LHCN-M2 (cell line): ENCODE data around the gene EML1. TPM values are rescaled to one million over a fixed set of nuclear protein-coding genes. Genes with fewer than 3 reads are reported as not detected.

Experiments
- DNase-seq: peaks from one replicate; pipeline ENCODE4 v3.0.0-alpha.2; 2012; ENCODE audit warnings: low read depth
- total RNA-seq: library from RNA; depleted of rRNA; stranded (reverse); fragments of >200 nt; gene quantifications from 2 replicates; pipeline ENCODE4 v1.2.3, GENCODE V29; 2014

Gene EML1
- total RNA-seq, 1 experiment from 2014 or later: 27.2 TPM

DNA sequence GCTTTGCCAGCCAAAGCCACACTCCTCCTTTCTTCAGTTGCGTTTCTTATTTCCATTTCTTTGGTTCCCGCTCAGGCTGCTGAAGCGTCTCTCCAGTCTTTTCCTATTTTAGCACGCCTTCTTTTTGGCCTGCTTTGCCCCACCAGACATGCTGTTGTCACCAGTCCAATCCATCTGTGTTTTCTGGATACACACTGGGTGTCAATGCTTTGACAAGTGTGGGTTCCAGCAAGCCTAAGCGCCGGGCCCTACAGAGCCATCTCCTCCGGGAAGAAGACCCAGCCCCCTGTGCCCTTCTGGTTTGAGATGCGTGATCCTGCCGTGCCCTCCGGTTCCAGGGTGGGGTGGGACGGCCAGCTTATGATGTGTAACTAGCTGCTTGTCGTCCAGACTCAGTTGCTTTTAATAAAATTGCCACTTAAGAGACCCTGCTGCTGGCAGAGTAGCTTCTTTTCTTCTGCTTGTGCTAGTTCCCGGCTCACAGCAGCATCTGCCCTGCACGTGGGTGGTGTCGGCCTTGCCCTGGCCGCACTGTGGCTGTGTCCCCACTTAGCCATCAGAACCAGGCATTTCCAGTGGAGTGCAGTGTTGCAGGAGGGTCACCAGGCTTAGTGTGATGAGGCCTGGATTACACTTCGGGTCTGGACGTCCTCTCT is 29.7 kb downstream of the EML1 start:
- DNase-seq: no peak

DNA sequence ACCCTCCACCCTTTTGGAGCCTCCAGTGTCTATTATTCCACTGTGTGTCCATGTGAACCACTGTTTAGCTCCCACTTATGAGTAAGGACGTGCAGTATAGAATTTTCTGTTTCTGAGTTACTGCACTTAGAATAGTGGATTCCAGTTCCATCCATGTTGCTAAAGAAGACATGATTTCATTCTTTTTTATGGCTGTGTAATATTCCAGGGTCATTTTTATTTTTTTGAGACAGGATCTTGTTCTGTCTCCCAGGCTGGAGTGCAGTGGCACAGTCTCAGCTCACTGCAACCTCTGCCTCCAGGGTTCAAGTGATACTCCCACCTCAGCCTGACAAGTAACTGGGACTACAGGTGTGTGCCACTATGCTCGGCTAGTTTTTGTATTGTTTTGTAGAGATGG is 31.6 kb downstream of the EML1 start:
- DNase-seq: no peak

DNA sequence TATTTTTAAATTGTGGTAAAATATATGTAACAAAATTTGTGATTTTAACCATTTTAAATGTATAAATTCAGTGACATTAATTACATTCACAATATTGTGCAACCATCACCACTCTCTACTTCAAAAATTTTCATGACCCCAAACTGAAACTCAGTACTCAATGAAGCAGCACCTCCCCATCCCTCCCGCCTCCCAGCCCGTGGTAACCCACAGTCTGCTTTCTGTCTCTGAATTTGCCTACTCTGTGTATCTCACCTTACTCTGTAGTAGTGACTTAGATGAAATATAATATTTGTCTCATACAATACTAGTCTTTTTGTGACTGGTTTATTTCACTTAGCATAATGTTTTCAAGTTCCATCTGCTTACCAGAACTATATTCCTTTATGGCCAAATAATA is 36.2 kb downstream of the EML1 start:
- DNase-seq: no peak

DNA sequence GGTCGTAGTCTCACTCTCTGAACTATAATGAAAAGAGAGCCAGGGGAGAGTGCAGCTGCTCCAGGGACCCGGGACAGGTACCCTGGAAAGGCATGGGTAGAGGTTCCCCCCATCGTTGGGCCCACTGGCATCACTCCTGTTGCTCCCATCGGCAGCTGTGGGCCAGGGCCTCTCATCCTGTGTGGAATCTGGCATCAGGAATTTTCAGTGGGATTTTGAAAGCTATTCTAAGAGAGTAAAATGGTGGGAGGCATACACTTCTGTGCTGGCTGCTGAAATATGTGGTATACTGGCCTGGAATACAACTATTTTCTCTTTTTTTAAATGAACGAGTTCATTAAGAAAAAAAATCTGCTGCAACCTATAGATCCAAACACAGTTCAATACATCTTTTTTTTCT is 38.1 kb downstream of the EML1 start:
- no peak for DNase-seq

DNA sequence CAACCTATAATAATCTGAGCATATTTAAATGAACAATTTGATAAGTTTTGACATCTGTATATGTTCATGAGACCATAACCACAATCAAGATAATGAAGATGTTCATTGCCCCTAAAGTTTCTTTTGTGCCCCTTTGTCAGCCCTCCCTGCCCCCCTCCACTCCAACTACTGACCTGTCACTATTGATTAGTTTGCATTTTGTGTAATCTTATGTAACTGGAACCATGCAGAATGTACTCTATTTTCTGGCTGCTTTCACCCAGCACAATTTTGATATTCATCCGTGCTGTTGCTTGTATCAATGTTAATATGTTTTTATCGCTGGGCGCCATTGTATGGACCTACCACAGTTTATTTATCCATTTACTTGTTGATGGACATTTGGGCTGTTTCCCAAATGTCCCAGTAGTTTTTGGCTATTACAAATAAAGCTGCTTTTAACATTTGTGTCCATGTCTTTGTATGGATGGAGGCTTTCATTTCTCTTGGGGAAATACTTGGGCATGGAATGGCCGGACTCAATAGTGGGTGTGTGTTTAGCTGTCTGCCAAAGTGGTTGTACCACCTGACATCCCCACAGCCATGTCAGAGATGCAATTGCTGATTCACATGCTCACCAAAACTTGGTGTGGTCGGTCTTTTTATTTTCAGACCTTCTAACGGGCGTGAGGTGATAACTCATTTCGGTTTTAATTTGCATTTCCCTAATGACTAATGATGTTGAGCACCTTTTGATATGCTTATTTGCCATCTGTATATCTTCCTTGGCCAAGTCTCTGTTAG is 38.9 kb downstream of the EML1 start:
- no peak for DNase-seq

DNA sequence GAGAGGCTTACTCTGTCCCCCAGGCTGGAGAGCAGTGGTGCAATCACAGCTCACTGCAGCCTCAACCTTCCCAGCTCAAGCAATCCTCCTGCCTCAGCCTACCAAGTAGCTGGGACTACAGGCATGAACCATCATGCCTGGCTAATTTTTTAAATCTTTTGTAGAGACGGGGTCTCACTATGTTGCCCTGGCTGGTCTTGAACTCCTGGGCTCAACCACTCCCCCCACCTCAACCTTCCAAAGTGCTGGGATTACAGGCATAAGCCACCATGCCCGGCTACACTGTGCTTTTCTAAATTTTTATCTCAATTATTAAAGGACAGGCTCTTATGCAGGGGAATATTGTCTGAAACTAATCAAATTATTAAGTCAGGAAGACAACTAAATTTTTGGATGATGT is 44.6 kb downstream of the EML1 start:
- no peak for DNase-seq

DNA sequence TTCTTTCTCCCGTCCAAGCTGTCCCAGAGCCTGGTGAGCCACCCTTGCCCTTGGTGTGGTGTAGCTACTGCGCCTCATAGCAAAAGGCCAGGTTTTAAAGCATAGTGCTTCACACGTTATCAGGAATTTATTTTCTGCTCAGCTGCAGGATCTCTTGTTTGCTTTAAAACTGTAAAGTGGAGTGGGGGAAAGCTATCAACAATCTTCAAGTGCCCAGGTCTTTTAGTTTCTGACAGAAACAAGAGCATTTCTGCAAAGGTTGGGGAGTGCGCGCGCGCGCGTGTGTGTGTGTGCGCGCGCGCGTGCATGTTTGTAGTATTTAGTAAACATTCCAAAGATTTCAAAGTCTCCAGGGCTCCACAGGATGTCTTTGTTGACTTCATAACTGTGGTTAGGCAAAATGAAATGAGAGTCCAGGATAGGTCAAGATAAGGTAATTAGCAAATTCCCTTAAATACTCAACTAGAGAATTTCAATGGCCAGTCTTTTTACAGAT is 45.5 kb downstream of the EML1 start:
- DNase-seq: no peak

DNA sequence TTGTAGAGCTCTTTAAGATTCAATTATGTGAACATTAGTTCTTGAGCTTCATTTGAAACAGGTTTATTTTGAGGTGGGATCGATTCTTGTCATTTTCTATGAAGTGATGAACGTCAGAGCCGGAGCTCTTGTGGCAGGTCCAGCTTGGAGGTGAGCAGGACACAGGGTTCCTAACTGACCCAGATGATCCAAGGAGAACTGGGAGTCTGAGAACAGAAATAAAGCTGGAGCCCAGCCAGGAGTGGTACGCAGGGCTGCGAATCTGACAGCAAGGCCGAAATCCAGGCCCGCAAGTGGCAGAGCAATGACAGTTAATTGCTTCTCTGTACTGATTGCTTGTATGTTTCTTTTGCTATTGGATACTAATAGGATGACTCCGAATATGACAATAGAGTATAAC is 46.5 kb downstream of the EML1 start:
- no peak for DNase-seq

DNA sequence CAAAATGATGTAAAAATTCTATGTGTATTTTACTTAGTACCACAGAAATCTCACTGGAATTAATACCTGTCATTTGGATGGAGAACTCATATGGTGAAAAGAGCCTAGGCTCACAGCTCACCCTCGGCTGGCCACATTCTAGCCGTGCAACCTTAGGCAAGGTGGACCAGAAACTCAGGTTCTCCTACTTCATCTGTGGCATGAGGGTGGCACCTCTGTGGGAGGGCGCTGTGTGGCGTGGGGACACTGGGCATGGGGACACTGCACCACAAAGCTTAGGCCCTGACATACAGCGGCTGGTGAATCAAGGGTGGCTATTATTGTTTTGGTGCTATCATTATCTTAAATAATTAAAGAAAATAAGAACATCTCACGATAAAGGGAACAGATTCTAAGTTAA is 47.1 kb downstream of the EML1 start:
- no peak for DNase-seq

DNA sequence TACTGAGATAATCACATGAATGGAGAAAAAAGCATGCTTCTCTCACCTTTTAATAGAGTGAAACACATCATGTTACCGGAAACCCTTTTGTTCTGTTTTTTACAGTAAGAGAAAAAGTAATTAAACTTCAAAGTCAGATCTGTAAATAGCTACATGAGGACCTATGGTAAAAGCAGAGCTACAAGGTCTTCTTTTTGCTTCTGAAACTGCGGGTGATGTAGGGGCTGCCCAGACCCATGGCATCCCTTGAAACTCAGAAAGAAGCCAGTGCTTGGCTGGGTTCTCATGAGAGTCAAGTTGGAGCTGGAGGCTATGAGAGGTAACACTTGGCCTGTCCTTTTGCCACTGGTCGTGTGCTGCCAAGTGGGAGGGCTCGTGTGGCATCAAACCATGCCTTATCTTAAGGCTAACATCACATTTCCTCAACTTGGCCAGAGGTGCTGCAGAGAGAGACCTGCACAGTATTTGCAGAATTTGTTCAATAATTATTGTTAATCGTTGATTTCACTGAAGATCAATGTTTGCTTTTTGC is 47.6 kb downstream of the EML1 start:
- no peak for DNase-seq

DNA sequence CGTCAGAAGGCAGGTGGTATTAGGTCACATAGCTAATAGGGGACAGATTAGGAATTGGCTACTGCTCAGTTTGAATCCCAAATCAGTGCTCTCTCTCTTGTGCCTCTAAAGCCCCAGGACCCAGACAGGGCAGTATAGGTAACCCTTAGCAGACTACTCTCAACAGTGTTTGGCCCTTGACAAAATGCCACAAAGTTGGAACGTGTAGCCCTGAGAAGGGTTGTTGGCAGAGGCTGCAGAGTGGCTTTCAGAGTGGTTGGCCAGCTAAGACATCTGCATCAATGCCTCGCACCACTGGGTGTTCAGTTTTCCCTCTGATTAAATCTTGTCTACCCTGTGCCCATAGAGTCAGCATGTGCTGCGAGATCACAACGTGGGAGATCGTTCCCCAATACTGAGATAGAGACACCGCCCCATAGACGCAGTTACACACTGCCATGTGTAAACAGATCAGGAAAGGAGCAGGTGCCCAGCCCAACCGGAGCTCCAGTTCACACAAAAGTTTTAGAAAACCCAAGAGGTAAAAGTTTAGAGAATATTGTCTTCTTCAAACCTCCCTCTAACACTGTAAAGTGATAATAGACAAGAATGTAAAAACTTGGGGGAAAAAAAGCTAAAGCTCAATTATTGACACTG is 48.3 kb downstream of the EML1 start:
- DNase-seq: no peak

DNA sequence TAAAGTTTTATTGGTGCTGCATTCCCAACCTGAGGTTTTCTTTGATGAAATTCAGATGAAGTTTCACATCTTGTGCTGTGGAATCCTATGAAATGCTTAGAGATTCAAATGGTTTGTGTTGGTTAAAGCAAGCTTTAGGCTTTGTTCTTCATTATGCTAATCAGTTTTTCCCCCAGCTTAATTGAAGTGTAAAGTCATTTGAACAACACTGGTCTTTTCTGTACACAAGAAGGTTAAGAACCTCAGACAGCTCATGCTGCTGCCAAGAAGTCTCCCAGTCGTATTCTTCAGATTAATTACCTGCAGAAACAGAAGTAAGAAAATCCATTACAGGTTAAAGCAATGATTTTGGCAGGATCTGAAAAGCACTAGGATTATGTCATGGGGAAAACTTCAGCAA is 48.9 kb downstream of the EML1 start:
- no peak for DNase-seq

DNA sequence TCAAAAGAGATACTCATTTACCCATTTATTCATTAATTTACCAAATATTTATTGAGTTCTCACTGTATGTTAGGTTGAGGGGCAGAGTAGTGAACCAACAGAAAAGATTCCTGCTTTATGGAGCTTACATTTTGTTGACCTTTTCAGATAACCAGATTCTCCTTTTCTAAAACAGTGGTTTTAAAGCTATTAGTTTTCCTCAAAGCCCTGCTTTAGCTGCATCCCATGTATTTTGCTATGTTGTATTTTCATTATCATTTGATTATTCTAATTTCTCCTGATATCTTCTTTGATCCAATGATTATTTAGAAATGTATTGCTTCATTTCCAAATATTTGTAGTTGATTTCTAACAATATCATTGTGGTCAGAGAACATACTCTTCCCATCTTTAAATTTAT is 53.6 kb downstream of the EML1 start:
- DNase-seq: no peak

DNA sequence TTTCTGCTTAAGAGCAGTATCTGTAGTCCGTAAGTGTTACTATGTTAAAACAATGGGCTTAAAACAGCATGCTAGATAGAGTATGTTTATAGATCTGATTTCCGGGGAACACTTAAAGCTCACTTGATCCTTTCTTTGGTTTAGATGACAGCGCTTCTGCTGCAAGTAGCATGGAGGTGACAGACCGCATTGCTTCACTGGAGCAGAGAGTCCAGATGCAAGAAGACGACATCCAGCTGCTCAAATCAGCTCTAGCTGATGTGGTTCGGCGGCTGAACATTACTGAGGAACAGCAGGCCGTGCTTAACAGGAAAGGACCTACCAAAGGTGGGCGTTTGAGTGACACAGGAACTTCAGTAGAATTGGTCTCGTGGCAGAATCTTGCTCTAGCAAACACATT is 57.5 kb downstream of the EML1 start:
- DNase-seq: no peak

DNA sequence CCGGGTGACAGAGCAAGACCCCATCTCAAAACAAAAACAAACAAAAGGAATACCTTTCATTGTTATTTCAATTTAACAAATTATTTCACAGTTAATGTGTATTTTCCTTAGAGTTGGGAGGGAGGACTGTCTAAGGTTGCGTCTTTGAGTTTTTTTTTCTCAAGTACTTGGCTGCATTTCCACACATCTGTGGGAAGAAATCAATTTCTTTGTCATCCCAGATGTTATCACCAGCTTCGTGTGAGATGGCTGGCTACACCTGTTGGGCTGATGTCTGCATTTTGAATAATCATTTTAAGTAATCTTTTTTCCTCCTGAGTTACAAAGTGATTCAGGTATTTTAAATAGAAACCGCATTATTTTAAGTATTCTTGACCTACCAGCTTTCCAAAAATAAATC is 59.4 kb downstream of the EML1 start:
- DNase-seq: peak; percentile 20

DNA sequence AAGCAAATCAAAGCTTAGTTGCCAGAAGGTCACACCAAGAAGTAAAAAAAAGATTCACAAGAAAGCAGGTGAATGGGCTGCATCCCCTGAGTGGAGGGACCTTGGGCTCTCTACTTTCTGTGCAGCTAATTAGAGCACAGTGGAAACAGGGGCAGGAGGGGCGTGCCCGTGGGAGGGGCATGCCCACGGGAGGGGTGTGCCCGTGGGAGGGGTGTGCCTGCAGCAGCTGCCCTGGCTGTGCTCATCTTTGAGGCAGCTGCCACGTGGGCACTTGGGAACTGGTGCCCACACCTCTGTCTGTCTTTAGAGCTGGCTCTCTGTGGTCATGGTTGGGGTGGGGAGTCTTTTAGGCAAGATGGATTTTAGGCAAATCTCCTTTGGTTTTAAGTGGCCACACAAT is 60.0 kb downstream of the EML1 start:
- DNase-seq: peak; percentile 41

DNA sequence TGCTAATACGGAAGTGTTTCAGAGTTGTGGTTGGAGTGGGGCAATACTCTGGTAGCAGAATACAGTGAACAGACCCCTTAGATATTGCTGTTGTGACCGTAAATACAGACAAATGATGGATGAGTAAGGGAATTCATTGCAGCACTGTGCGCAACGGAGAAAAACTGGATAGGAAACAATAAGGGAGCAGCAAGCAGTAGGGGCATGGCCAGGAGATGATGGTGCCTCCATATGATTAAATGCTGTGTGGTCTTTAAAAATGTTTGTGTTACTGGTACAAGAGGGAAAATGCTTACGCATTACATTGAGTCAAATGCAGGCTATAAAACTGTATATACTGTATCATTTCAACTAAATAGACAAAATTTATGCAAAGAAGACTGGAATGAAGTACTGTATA is 61.6 kb downstream of the EML1 start:
- no peak for DNase-seq

DNA sequence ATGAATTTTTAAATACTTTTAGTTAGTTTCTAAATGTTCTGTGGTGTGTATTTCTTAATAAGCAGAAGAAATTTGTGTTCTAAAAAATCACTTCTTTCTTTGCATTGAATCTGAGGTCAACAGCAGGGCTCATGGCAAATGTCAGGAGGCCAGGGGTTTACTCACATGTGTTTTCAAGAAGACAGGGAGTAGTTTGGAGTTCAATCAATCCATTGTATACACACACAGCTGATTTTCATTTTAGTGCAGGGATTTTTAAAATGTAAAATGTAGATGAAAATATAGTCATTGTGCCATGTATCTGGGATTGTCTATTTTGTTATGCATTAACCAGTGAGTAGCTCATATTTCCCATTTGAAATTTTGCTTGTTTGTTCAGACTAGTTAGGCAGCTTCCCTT is 62.1 kb downstream of the EML1 start:
- no peak for DNase-seq

DNA sequence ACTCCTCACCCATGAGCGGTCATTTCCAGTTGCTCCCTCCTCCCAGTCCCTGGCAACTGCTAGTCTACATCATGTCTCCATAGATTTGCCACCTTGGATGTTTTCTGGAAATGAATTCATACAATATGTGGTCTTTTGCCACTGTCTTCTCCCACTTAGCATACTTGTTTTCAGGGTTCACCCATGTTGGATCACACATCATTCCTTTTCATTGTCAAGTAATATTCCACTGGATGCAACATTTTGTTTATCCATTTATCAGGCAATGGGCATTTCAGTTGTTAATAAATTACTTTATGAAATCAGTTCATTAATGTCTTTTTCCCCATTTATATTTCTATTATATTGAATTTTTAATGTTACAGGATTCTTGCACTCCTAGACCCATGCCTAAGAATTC is 64.3 kb downstream of the EML1 start:
- DNase-seq: no peak

DNA sequence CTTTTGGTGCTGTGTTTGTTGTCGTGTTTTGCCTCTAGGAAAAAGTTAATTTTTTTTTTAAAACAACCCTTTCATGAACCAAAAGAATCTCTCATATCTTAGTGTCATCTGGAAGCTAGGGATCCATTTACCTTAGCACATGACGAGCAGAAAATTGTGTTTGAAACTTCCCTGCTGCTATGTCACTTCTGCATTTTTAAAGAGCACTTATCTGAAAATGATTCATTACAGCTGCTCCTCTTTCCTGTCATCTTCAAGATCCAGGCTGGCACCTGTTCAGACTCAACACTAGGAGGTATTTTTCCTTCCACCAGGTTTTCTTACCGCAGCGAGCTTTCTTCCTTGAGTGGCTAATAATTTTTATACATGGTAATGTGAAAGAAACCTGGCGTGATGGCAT is 67.0 kb downstream of the EML1 start:
- peak; percentile 9 for DNase-seq

DNA sequence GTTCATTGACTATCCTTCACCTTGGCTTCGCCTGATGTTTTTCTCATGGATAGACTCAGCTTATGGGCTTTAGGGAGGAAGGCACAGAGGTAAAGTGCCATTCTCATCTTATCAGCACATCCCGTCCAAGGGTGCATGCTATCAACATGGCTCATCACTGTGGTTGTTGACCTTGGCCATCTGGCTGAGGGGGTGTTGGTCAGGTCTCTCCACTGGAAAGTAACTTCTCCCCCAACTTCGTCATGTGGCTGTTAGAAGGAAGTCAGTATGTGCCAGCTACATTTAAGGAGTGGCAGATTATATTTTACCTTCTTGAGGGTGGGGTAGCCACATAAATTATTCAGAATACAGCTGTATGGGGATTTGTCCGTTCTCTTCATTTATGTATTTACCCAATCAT is 68.9 kb downstream of the EML1 start:
- DNase-seq: peak; percentile 46

DNA sequence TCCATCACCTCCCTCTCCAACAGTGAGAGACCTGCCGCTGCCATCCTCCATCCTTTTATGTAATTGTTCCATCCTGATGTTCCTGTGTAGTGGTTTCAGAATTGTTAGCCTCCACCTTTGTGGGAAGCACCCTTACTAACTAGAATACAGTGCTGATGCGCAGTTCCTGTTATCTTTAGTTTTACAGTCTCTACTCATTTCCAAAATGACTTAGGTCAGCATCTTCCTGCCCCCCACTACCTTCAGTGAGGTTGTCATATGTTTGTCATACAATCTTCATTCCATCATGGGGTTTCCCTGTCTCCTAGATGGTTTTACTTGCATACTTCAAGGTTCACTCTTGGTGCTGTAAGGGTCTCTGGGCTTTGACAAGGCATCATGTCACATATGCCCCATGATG is 69.8 kb downstream of the EML1 start:
- no peak for DNase-seq

DNA sequence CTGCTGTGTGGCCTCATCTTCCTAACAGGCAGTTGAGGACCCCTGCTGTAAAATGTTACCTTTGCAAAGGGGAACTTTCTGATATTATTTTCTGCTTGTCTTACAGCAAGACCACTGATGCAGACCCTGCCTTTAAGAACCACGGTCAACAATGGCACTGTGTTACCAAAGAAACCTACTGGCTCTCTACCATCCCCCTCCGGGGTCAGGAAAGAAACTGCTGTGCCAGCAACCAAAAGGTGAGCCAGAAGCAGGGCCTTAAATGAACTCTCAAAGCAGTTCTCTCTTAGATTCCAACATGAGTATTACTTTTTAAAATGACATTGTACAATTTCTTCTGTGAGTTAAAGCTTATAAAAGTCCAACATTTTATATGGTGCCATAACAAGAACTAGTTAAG is 72.2 kb downstream of the EML1 start:
- no peak for DNase-seq
